Trophoblast cell (in vitro differentiated cells and primary cell): Measurements from ENCODE around the gene GOLT1B.

ENCODE experiments used
- DNase-seq, 2 donors: peaks; one replicate each; pipeline ENCODE4 v3.0.0-alpha.2; 2016
- H2AFZ ChIP-seq: 2 replicates; pipeline ENCODE4 v1.6.1; 2013; ENCODE audit warnings: low read length, moderate library complexity, mild to moderate bottlenecking; ENCODE audit not compliant: insufficient read depth, poor library complexity
- H2AK5ac ChIP-seq: 2 replicates; pipeline ENCODE4 v1.6.1; 2013; ENCODE audit warnings: mild to moderate bottlenecking, low read length
- H2BK120ac ChIP-seq: 2 replicates; pipeline ENCODE4 v1.6.1; 2013; ENCODE audit warnings: low read length, mild to moderate bottlenecking, moderate library complexity; ENCODE audit not compliant: insufficient read depth, poor library complexity
- H2BK12ac ChIP-seq: 2 replicates; pipeline ENCODE4 v1.6.1; 2013; ENCODE audit warnings: mild to moderate bottlenecking, low read length, moderate library complexity
- H2BK5ac ChIP-seq: 2 replicates; pipeline ENCODE4 v1.6.1; 2013; ENCODE audit warnings: low read length, low read depth, moderate library complexity, mild to moderate bottlenecking; ENCODE audit not compliant: poor library complexity
- H3K14ac ChIP-seq: 2 replicates; pipeline ENCODE4 v1.6.1; 2013; ENCODE audit warnings: mild to moderate bottlenecking, low read length
- H3K18ac ChIP-seq: 2 replicates; pipeline ENCODE4 v1.6.1; 2013; ENCODE audit warnings: mild to moderate bottlenecking, low read length
- H3K23ac ChIP-seq: 2 replicates; pipeline ENCODE4 v1.6.1; 2013; ENCODE audit warnings: low read length
- H3K27ac ChIP-seq: 2 replicates; pipeline ENCODE4 v1.5.1; 2013; ENCODE audit warnings: low read depth, mild to moderate bottlenecking, inconsistent platforms, low read length, moderate library complexity
- H3K27me3 ChIP-seq: 2 replicates; pipeline ENCODE4 v1.6.1; 2013; ENCODE audit warnings: inconsistent platforms, mild to moderate bottlenecking, low read length, moderate library complexity; ENCODE audit not compliant: insufficient read depth
- H3K36me3 ChIP-seq, 2 experiments: 1 replicate in 1 of 2; 2 replicates in 1 of 2; pipeline ENCODE4 v1.6.1; 2013; ENCODE audit warnings: low read length in 2 of 2, mild to moderate bottlenecking in 2 of 2, moderate library complexity in 1 of 2; ENCODE audit not compliant: insufficient read depth in 2 of 2, control insufficient read depth in 1 of 2
- H3K4ac ChIP-seq: 2 replicates; pipeline ENCODE4 v1.6.1; 2013; ENCODE audit warnings: low read depth, mild to moderate bottlenecking, low read length, moderate library complexity
- H3K4me1 ChIP-seq, 2 experiments: 1 replicate in 1 of 2; 2 replicates in 1 of 2; pipeline ENCODE4 v1.6.1; 2013; ENCODE audit warnings: low read length in 2 of 2, mild to moderate bottlenecking in 2 of 2, moderate library complexity in 1 of 2; ENCODE audit not compliant: insufficient read depth in 2 of 2, control insufficient read depth in 1 of 2
- H3K4me2 ChIP-seq: 2 replicates; pipeline ENCODE4 v1.6.1; 2013; ENCODE audit warnings: inconsistent platforms, mild to moderate bottlenecking, low read length, moderate library complexity
- H3K4me3 ChIP-seq: 2 replicates; pipeline ENCODE4 v1.5.1; 2013; ENCODE audit warnings: mild to moderate bottlenecking, low read depth, low read length, inconsistent platforms
- H3K79me1 ChIP-seq: one replicate; pipeline ENCODE4 v1.6.1; 2013; ENCODE audit warnings: low read length
- H3K79me2 ChIP-seq: 2 replicates; pipeline ENCODE4 v1.6.1; 2013; ENCODE audit warnings: low read length, mild to moderate bottlenecking; ENCODE audit not compliant: control insufficient read depth, insufficient read depth, poor library complexity
- H3K9ac ChIP-seq: 2 replicates; pipeline ENCODE4 v1.6.1; 2013; ENCODE audit warnings: mild to moderate bottlenecking, low read length
- H3K9me3 ChIP-seq: 2 replicates; pipeline ENCODE4 v1.6.1; 2013; ENCODE audit warnings: low read depth, mild to moderate bottlenecking, control low read depth, inconsistent platforms, low read length; ENCODE audit not compliant: insufficient read depth
- H4K12ac ChIP-seq: 2 replicates; pipeline ENCODE4 v1.6.1; 2013; ENCODE audit warnings: low read depth, mild to moderate bottlenecking, low read length, moderate library complexity
- H4K8ac ChIP-seq: 2 replicates; pipeline ENCODE4 v1.6.1; 2013; ENCODE audit warnings: low read depth, mild to moderate bottlenecking, low read length, moderate library complexity
- H4K91ac ChIP-seq: one replicate; pipeline ENCODE4 v1.6.1; 2013; ENCODE audit warnings: low read depth, mild to moderate bottlenecking, low read length, moderate library complexity
- WGBS: extraction: QIAGEN DNeasy Blood & Tissue Kit; methylation state at CpG from one replicate; pipeline ENCODE4 v1.1.7; 2013; ENCODE audit warnings: missing lambda C conversion rate; ENCODE audit not compliant: insufficient read length, insufficient coverage; ENCODE audit errors: extremely low coverage; 5-methylcytosine and 5-hydroxymethylcytosine counted together

GOLT1B gene

DNA sequence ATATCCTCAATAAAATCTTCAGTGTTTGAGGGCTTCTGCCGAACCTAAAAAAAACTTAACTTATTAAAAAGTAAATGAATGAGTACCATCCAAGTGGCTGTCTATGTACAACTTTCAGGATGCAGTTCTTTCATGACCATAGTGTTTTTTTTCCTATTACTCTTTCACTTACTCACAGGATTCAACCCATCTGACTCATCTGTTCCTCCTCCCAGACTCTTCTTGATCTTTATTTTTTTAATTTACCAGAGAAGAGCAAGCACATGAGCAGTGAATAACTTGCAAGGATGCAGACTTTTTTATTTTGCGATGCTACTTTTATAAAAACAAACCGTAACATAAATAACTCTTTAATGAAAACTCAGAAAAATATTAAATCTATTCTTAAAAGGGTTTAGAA lies 24.6 kb upstream of the GOLT1B start:
- Histone ChIP-seq H3K27me3 (no peaks in the 10 kb centered on the region), H4K12ac (no peak overlapping the region), H2AFZ (no peak overlapping the region), H3K9me3 (no peaks in the 10 kb centered on the region), H3K27ac (no peak overlapping the region), H3K23ac (no peak overlapping the region), H3K79me2 (no peaks in the 10 kb centered on the region), H3K14ac (no peak overlapping the region), H2BK120ac (no peak overlapping the region), H2AK5ac (no peak overlapping the region), H4K91ac (no peak overlapping the region), H3K79me1 (no peaks in the 10 kb centered on the region), H2BK5ac (no peak overlapping the region), H3K18ac (no peak overlapping the region), H3K4me3 (no peak overlapping the region), H3K36me3 (peaks cover 3 to 12% of the 10 kb centered on the region in 2 experiments), H2BK12ac (no peak overlapping the region), H3K4ac (no peak overlapping the region), H3K4me2 (no peak overlapping the region), H3K4me1 (no peaks in the 10 kb centered on the region), H3K9ac (no peak overlapping the region), H4K8ac (no peak overlapping the region)
- no peak for DNase-seq
- WGBS: no CpG with 5 or more reads among the region's 3 CpGs

GRCh38 chr12:21478756-21479455 lies 22.7 kb upstream of the GOLT1B start:
- H3K9ac ChIP-seq: no peak overlapping the region
- no peak overlapping the region for H2BK12ac ChIP-seq
- H2BK120ac ChIP-seq: no peak overlapping the region
- no peak for DNase-seq
- no peak overlapping the region for H3K23ac ChIP-seq
- H2BK5ac ChIP-seq: no peak overlapping the region
- no peak overlapping the region for H4K12ac ChIP-seq
- H3K4me3 ChIP-seq: no peak overlapping the region
- no CpG with 5 or more reads among the region's 10 CpGs for WGBS
- no peak overlapping the region for H4K91ac ChIP-seq
- H3K4ac ChIP-seq: no peak overlapping the region
- no peak overlapping the region for H3K14ac ChIP-seq
- H2AFZ ChIP-seq: no peak overlapping the region
- H3K79me1 ChIP-seq: no peaks in the 10 kb centered on the region
- H3K4me1 ChIP-seq: no peaks in the 10 kb centered on the region
- H3K79me2 ChIP-seq: no peaks in the 10 kb centered on the region
- H3K18ac ChIP-seq: no peak overlapping the region
- no peaks in the 10 kb centered on the region for H3K9me3 ChIP-seq
- no peak overlapping the region for H3K27ac ChIP-seq
- H2AK5ac ChIP-seq: no peak overlapping the region
- H4K8ac ChIP-seq: no peak overlapping the region
- H3K27me3 ChIP-seq: no peaks in the 10 kb centered on the region
- H3K4me2 ChIP-seq: no peak overlapping the region
- peaks cover 5 to 13% of the 10 kb centered on the region in 2 experiments for H3K36me3 ChIP-seq

DNA sequence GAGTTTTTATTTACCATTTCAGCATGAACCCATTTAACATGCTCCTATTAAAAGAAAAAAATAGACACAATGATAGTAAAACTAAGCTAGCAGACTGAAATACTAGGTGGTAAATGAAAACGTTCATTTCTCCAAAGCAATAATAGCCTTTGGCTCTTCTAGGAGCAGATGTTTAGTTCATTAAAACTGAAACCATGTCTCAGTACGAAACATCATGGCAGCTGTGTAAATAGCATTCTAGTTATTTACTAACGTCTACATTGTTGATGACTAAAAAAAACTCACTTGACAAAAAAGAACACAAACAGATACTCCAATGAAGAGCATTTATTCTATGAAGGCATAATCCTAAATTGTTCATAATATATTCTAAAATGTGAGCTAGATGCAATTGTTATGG lies 18.1 kb upstream of the GOLT1B start:
- Histone ChIP-seq H3K36me3 (peaks cover 5 to 13% of the 10 kb centered on the region in 2 experiments), H2BK12ac (no peak overlapping the region), H4K12ac (no peak overlapping the region), H2AFZ (no peak overlapping the region), H2BK120ac (no peak overlapping the region), H3K9ac (no peak overlapping the region), H3K18ac (no peak overlapping the region), H2BK5ac (no peak overlapping the region), H3K4me1 (no peaks in the 10 kb centered on the region), H3K4ac (no peak overlapping the region), H3K79me1 (no peaks in the 10 kb centered on the region), H4K8ac (no peak overlapping the region), H3K14ac (no peak overlapping the region), H3K27ac (no peak overlapping the region), H3K27me3 (no peaks in the 10 kb centered on the region), H3K4me2 (no peak overlapping the region), H2AK5ac (no peak overlapping the region), H3K79me2 (no peaks in the 10 kb centered on the region), H3K23ac (no peak overlapping the region), H3K4me3 (no peak overlapping the region), H3K9me3 (no peaks in the 10 kb centered on the region), H4K91ac (no peak overlapping the region)
- no CpG with 5 or more reads among the region's 3 CpGs for WGBS
- no peak for DNase-seq

DNA sequence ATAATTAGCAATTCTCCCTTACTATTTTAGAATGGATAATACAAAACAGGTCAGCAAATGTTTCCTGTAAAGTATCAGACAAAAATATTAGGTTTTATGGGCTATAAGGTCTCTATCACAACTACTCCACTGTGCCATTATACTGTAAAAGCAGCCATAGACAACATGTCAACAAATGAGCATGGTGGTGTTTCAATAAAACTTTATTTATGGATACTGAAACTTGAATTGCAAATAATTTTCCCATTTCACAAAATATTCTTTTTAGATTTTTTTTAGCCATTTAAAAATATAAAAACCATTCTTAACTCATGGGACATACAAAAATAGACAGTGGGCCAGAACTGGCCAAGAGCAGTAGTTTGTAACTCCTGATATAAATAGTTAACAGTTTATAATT lies 15.6 kb upstream of the GOLT1B start:
- no peak for DNase-seq
- no peak overlapping the region for H2BK12ac ChIP-seq
- no peak overlapping the region for H3K4ac ChIP-seq
- no peak overlapping the region for H3K9ac ChIP-seq
- no peak overlapping the region for H4K8ac ChIP-seq
- H3K14ac ChIP-seq: no peak overlapping the region
- no peak overlapping the region for H4K91ac ChIP-seq
- no peak overlapping the region for H2AFZ ChIP-seq
- no peak overlapping the region for H3K27ac ChIP-seq
- no peak overlapping the region for H3K4me3 ChIP-seq
- H3K23ac ChIP-seq: no peak overlapping the region
- H4K12ac ChIP-seq: no peak overlapping the region
- no peak overlapping the region for H3K18ac ChIP-seq
- H2AK5ac ChIP-seq: no peak overlapping the region
- H3K27me3 ChIP-seq: no peaks in the 10 kb centered on the region
- no peak overlapping the region for H2BK120ac ChIP-seq
- no peaks in the 10 kb centered on the region for H3K79me1 ChIP-seq
- H3K9me3 ChIP-seq: no peaks in the 10 kb centered on the region
- H3K79me2 ChIP-seq: no peaks in the 10 kb centered on the region
- no peaks in the 10 kb centered on the region for H3K4me1 ChIP-seq
- peaks cover 4 to 10% of the 10 kb centered on the region in 2 experiments for H3K36me3 ChIP-seq
- no peak overlapping the region for H3K4me2 ChIP-seq
- no peak overlapping the region for H2BK5ac ChIP-seq
